ENCODE data around the gene FRG2.

The FRG2 gene

GRCh38 chr4:190018201-190018920 lies 8.7 kb downstream of the FRG2 start:
- H2AFZ ChIP-seq (ENCODE audit: low read length) = peak overlapping the region; percentile 74
- H3K4ac ChIP-seq (ENCODE audit: low read length) = no peak overlapping the region
- no peak overlapping the region for H3K27ac ChIP-seq (replicated peaks; ENCODE audit: low read length)
- no peak overlapping the region for H2AK5ac ChIP-seq (ENCODE audit: low read depth, low read length)
- H3K79me1 ChIP-seq (ENCODE audit: low read depth, low read length) = no peaks in the 10 kb centered on the region
- no peak overlapping the region for H2BK120ac ChIP-seq (ENCODE audit: low read depth, low read length)
- H3K4me1 ChIP-seq (ENCODE audit: control insufficient read depth in 2 of 2, insufficient read depth in 1 of 2, low read depth in 1 of 2, low read length in 2 of 2) = peaks cover 0 to 4% of the 10 kb centered on the region in 2 donors
- peak overlapping the region in 1 of 2 donors; percentile 33 for H3K4me3 ChIP-seq (ENCODE audit: low read length in 2 of 2)
- no peak overlapping the region for H3K9ac ChIP-seq (ENCODE audit: low read depth, low read length, poor library complexity)
- H2BK5ac ChIP-seq (ENCODE audit: low read length) = no peak overlapping the region
- DNase-seq (ENCODE audit: low spot score) = no peak
- no peak overlapping the region for H4K91ac ChIP-seq (ENCODE audit: low read depth, low read length, poor library complexity)
- H3K14ac ChIP-seq (ENCODE audit: low read length) = peak overlapping the region; percentile 21
- no peak overlapping the region for H4K8ac ChIP-seq (ENCODE audit: low read depth, low read length)
- H3K4me2 ChIP-seq (ENCODE audit: insufficient read depth, low read length, poor library complexity, severe bottlenecking) = peak overlapping the region; percentile 57
- WGBS, 2 donors (ENCODE audit: extremely low coverage in 2 of 2, insufficient read length in 2 of 2, insufficient replicate concordance in 1 of 2) = no CpG with 5 or more reads among the region's 38 CpGs
- H3K18ac ChIP-seq (ENCODE audit: low read length) = no peak overlapping the region
- H2BK15ac ChIP-seq (ENCODE audit: low read length) = no peak overlapping the region
- peaks cover 55 to 82% (median 76%) of the 10 kb centered on the region in 3 experiments for H3K27me3 ChIP-seq (ENCODE audit: control insufficient read depth in 3 of 3, insufficient read depth in 3 of 3, low read depth in 1 of 3, low read length in 3 of 3)
- H2BK12ac ChIP-seq (ENCODE audit: low read length) = peak overlapping the region; percentile 26
- no peak overlapping the region for H3K23ac ChIP-seq (ENCODE audit: low read depth, low read length, poor library complexity)
- H3K36me3 ChIP-seq (replicated peaks in 1 of 2; ENCODE audit: control insufficient read depth in 2 of 2, insufficient read depth in 2 of 2, low read length in 2 of 2) = no peaks in the 10 kb centered on the region
- H3K9me3 ChIP-seq (replicated peaks in 1 of 2; ENCODE audit: control insufficient read depth in 2 of 2, insufficient read depth in 1 of 2, low read depth in 1 of 2, low read length in 2 of 2) = peaks cover 13 to 15% of the 10 kb centered on the region in 2 donors

DNA sequence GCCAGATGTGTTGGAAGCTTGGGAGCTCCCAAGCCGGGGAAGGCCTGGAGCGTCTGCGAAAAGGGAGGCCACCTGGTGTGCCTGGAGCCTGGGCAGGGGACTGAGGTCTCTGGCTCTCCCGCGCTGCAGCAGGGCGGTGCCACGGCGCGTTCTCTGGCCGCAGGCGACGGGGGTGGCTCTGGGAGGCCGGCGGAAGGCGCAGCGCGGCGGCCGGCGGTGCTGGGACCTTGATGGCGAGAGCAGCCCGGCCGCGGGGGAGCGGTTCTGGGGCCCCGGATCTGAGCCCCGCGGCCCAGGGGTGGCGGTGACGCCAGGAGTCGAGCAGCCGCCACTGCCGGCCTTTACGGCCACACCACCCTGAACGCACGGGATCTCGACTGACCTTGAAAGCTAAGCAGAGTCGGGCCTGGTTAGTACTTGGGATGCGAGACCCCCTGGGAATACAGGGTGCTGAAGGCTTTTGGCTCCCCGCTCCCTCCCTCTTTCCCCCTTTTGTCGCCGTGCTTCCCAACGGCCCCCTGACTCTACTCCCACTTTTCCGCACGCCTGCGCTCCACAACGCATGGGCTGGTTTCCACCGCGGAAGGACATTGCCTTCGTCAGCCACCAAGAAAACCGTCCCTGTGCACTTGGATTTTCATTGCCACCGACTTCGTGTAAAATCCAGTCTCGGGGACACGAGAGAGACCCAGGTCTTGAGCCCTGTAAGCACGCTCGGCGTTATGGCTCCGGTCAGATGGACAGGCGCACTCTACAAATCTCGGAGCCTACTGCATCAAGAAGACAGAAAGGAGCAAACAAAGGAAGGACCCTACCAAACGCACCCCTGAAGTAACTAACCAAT lies 9.5 kb downstream of the FRG2 start:
- H2AFZ ChIP-seq (ENCODE audit: low read length) = peak overlapping the region; percentile 74
- no peak overlapping the region for H2BK15ac ChIP-seq (ENCODE audit: low read length)
- peak overlapping the region; percentile 54 for H3K4me2 ChIP-seq (ENCODE audit: insufficient read depth, low read length, poor library complexity, severe bottlenecking)
- peaks cover 54 to 86% (median 72%) of the 10 kb centered on the region in 3 experiments for H3K27me3 ChIP-seq (ENCODE audit: control insufficient read depth in 3 of 3, insufficient read depth in 3 of 3, low read depth in 1 of 3, low read length in 3 of 3)
- H2AK5ac ChIP-seq (ENCODE audit: low read depth, low read length) = no peak overlapping the region
- no peak overlapping the region for H2BK120ac ChIP-seq (ENCODE audit: low read depth, low read length)
- H4K91ac ChIP-seq (ENCODE audit: low read depth, low read length, poor library complexity) = no peak overlapping the region
- no peak overlapping the region for H3K14ac ChIP-seq (ENCODE audit: low read length)
- H3K9me3 ChIP-seq (replicated peaks in 1 of 2; ENCODE audit: control insufficient read depth in 2 of 2, insufficient read depth in 1 of 2, low read depth in 1 of 2, low read length in 2 of 2) = peaks cover 13 to 17% of the 10 kb centered on the region in 2 donors
- peaks cover 0 to 4% of the 10 kb centered on the region in 2 donors for H3K4me1 ChIP-seq (ENCODE audit: control insufficient read depth in 2 of 2, insufficient read depth in 1 of 2, low read depth in 1 of 2, low read length in 2 of 2)
- no peak overlapping the region for H2BK12ac ChIP-seq (ENCODE audit: low read length)
- no peaks in the 10 kb centered on the region for H3K79me1 ChIP-seq (ENCODE audit: low read depth, low read length)
- DNase-seq (ENCODE audit: low spot score) = no peak
- H3K4ac ChIP-seq (ENCODE audit: low read length) = no peak overlapping the region
- H2BK5ac ChIP-seq (ENCODE audit: low read length) = no peak overlapping the region
- peak overlapping the region; percentile 44 for H3K9ac ChIP-seq (ENCODE audit: low read depth, low read length, poor library complexity)
- no peak overlapping the region for H4K8ac ChIP-seq (ENCODE audit: low read depth, low read length)
- H3K23ac ChIP-seq (ENCODE audit: low read depth, low read length, poor library complexity) = peak overlapping the region; percentile 31
- no peaks in the 10 kb centered on the region for H3K36me3 ChIP-seq (replicated peaks in 1 of 2; ENCODE audit: control insufficient read depth in 2 of 2, insufficient read depth in 2 of 2, low read length in 2 of 2)
- H3K27ac ChIP-seq (replicated peaks; ENCODE audit: low read length) = no peak overlapping the region
- peak overlapping the region; percentile 64 for H3K18ac ChIP-seq (ENCODE audit: low read length)
- no CpG with 5 or more reads among the region's 62 CpGs for WGBS, 2 donors (ENCODE audit: extremely low coverage in 2 of 2, insufficient read length in 2 of 2, insufficient replicate concordance in 1 of 2)
- peak overlapping the region; percentile 33 to 70 for H3K4me3 ChIP-seq (ENCODE audit: low read length in 2 of 2)

GRCh38 chr4:190016369-190017289 lies 10.4 kb downstream of the FRG2 start:
- peak overlapping the region; percentile 50 for H3K9ac ChIP-seq (ENCODE audit: low read depth, low read length, poor library complexity)
- H3K9me3 ChIP-seq (replicated peaks in 1 of 2; ENCODE audit: control insufficient read depth in 2 of 2, insufficient read depth in 1 of 2, low read depth in 1 of 2, low read length in 2 of 2) = peaks cover 13 to 18% of the 10 kb centered on the region in 2 donors
- H2BK120ac ChIP-seq (ENCODE audit: low read depth, low read length) = no peak overlapping the region
- H4K91ac ChIP-seq (ENCODE audit: low read depth, low read length, poor library complexity) = no peak overlapping the region
- no peak overlapping the region for H2BK15ac ChIP-seq (ENCODE audit: low read length)
- H3K36me3 ChIP-seq (replicated peaks in 1 of 2; ENCODE audit: control insufficient read depth in 2 of 2, insufficient read depth in 2 of 2, low read length in 2 of 2) = no peaks in the 10 kb centered on the region
- peak overlapping the region; percentile 73 for H2BK12ac ChIP-seq (ENCODE audit: low read length)
- no peak overlapping the region for H3K27ac ChIP-seq (replicated peaks; ENCODE audit: low read length)
- H3K4ac ChIP-seq (ENCODE audit: low read length) = no peak overlapping the region
- no peaks in the 10 kb centered on the region for H3K79me1 ChIP-seq (ENCODE audit: low read depth, low read length)
- whole genome bisulfite sequencing, 2 donors (ENCODE audit: extremely low coverage in 2 of 2, insufficient read length in 2 of 2, insufficient replicate concordance in 1 of 2) = no CpG with 5 or more reads among the region's 43 CpGs
- peak overlapping the region; percentile 33 to 44 for H3K4me3 ChIP-seq (ENCODE audit: low read length in 2 of 2)
- peak overlapping the region; percentile 54 for H3K4me2 ChIP-seq (ENCODE audit: insufficient read depth, low read length, poor library complexity, severe bottlenecking)
- no peak overlapping the region for H3K23ac ChIP-seq (ENCODE audit: low read depth, low read length, poor library complexity)
- peaks cover 53 to 94% (median 71%) of the 10 kb centered on the region in 3 experiments for H3K27me3 ChIP-seq (ENCODE audit: control insufficient read depth in 3 of 3, insufficient read depth in 3 of 3, low read depth in 1 of 3, low read length in 3 of 3)
- H2AK5ac ChIP-seq (ENCODE audit: low read depth, low read length) = no peak overlapping the region
- H3K18ac ChIP-seq (ENCODE audit: low read length) = peak overlapping the region; percentile 84
- H2BK5ac ChIP-seq (ENCODE audit: low read length) = no peak overlapping the region
- H3K4me1 ChIP-seq (ENCODE audit: control insufficient read depth in 2 of 2, insufficient read depth in 1 of 2, low read depth in 1 of 2, low read length in 2 of 2) = peaks cover 0 to 4% of the 10 kb centered on the region in 2 donors
- DNase-seq (ENCODE audit: low spot score) = no peak
- no peak overlapping the region for H4K8ac ChIP-seq (ENCODE audit: low read depth, low read length)
- H3K14ac ChIP-seq (ENCODE audit: low read length) = no peak overlapping the region
- peak overlapping the region; percentile 93 for H2AFZ ChIP-seq (ENCODE audit: low read length)
